B cell (primary cell): Measurements from ENCODE around the gene OR5AL1.

Experiments used
- EZH2 ChIP-seq: IDR thresholded peaks from 2 replicates; pipeline ENCODE4 v1.6.1; 2012; ENCODE audit warnings: borderline replicate concordance, low read depth, mild to moderate bottlenecking, moderate library complexity, low read length; ENCODE audit not compliant: insufficient read depth, poor library complexity, severe bottlenecking
- TF ChIP-seq, protein P1 (sequence below): fragments of 200-600 bp; IDR thresholded peaks from one replicate; pipeline ENCODE4 v1.8.0; 2022; ENCODE audit warnings: antibody characterized with exemption, mild to moderate bottlenecking

DNA sequence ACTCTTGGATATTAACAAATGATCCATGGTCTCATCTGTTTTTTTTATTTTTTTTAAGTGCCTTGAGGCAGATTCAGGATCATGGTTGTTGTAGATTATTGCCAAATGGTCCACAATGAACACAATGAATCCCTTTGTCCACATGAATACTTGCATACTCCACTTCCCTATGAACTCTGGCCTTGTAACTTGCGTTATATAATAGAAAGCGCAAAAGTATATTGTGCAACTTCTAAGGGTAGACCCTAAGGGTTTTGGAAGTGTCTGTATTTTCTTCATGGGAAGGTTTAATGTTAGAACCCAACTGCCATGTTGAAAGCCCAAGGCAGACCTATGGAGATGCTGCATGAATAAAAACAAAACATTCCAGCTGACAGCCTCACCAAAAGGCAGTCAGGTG lies 8.1 kb upstream of the OR5AL1 start:
- TF ChIP-seq, protein P1, sequence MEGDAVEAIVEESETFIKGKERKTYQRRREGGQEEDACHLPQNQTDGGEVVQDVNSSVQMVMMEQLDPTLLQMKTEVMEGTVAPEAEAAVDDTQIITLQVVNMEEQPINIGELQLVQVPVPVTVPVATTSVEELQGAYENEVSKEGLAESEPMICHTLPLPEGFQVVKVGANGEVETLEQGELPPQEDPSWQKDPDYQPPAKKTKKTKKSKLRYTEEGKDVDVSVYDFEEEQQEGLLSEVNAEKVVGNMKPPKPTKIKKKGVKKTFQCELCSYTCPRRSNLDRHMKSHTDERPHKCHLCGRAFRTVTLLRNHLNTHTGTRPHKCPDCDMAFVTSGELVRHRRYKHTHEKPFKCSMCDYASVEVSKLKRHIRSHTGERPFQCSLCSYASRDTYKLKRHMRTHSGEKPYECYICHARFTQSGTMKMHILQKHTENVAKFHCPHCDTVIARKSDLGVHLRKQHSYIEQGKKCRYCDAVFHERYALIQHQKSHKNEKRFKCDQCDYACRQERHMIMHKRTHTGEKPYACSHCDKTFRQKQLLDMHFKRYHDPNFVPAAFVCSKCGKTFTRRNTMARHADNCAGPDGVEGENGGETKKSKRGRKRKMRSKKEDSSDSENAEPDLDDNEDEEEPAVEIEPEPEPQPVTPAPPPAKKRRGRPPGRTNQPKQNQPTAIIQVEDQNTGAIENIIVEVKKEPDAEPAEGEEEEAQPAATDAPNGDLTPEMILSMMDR, result no peak
- TF ChIP-seq EZH2, result no peak
